Activated T-cell treated with anti-CD3 and anti-CD28 coated beads, Interleukin-2, amount 50 U/mL, for 4 hours (primary cell): Measurements from ENCODE around the gene CAMK2A. TPM values are rescaled to one million over a fixed set of nuclear protein-coding genes. Genes with fewer than 3 reads are reported as not detected.

Experiments used
- ATAC-seq, 2 donors: fragments of 200-7000 bp; cut with Tn5 transposase; one replicate each; pipeline ENCODE4 v1.10.0; 2021
- DNase-seq: peaks from one replicate; pipeline ENCODE4 v3.0.0-alpha.2; 2020
- H3K27me3 Mint-ChIP-seq: one replicate; pipeline ENCODE4 v1.8.0; 2021; ENCODE audit warnings: low read depth, mixed read lengths
- H3K36me3 Mint-ChIP-seq: one replicate; pipeline ENCODE4 v1.8.0; 2022; ENCODE audit warnings: mixed read lengths; ENCODE audit not compliant: insufficient read depth
- H3K4me1 Mint-ChIP-seq: one replicate; pipeline ENCODE4 v1.8.0; 2021; ENCODE audit warnings: low read depth, mixed read lengths
- H3K4me3 Mint-ChIP-seq: one replicate; pipeline ENCODE4 v1.8.0; 2021; ENCODE audit warnings: mild to moderate bottlenecking, moderate library complexity, mixed read lengths
- H3K9me3 Mint-ChIP-seq: one replicate; pipeline ENCODE4 v1.8.0; 2021; ENCODE audit warnings: mixed read lengths
- total RNA-seq, 3 donors: library from RNA; stranded (reverse); gene quantifications; one replicate each; pipeline ENCODE4 v1.2.1, GENCODE V29; 2021

The CAMK2A gene
- total RNA-seq, 3 donors from 2014 or later, result not detected

GRCh38 chr5:150265870-150266383, 23.6 kb downstream of the CAMK2A start:
- no peaks in the 10 kb centered on the region for H3K9me3 Mint-ChIP-seq

GRCh38 chr5:150264667-150265603, 24.6 kb downstream of the CAMK2A start:
- Mint-ChIP-seq H3K4me1 (no peaks in the 10 kb centered on the region), H3K36me3 (no peaks in the 10 kb centered on the region), H3K27me3 (peaks cover 2% of the 10 kb centered on the region), H3K9me3 (no peaks in the 10 kb centered on the region), H3K4me3 (no peak overlapping the region)
- ATAC-seq, result no peak
- no peak for DNase-seq

More at GRCh38 chr5:150265870-150266383, 23.6 kb downstream of the CAMK2A start:
- H3K4me1 Mint-ChIP-seq, result no peaks in the 10 kb centered on the region
- no peaks in the 10 kb centered on the region for H3K36me3 Mint-ChIP-seq
- no peak for ATAC-seq
- no peak for DNase-seq
- no peak overlapping the region for H3K4me3 Mint-ChIP-seq
- H3K27me3 Mint-ChIP-seq, result peaks cover 2% of the 10 kb centered on the region

DNA sequence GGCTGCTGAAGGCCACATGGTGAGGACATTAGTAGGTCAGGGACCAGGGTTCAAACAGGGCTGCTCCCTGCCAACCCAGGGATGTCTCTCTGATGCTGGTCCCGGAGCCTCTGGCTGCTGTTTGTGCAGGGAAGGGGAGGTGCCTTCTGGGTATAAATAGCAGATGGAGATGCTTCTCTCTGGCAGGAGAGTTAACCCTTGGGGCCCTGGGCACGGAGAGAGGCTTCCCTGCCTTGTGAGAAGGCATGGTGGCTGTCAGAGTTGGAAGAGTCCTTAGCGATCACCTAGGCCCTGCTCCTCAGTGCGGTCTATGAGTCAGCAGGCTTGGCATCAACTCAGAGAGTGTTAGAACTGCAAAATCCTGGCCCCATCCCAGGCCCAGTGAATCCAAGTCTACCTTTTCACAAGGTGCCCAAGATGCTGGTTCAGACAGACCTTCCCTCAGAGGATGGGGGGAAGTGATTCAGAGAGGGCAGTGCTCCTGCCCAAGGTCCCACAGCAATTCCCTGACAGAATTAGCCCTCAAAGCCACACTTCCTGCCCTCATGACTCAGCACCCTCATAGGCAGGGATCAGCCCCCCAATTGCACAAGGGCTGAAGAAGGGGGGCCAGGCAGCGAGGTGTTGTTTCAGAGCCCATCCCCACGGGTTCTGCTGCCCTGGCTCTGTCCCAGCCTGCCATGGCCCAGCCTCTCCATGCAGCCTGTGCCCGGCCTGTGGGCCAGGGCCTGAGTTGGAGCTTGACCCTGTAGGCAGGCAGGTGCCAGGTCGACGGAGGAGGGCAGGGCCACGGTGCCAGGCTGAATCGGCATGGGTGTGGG, 25.6 kb downstream of the CAMK2A start:
- Mint-ChIP-seq H3K4me1 (no peaks in the 10 kb centered on the region), H3K9me3 (no peaks in the 10 kb centered on the region), H3K36me3 (no peaks in the 10 kb centered on the region), H3K4me3 (no peak overlapping the region), H3K27me3 (peaks cover under 1% of the 10 kb centered on the region)
- peak in 1 of 2 donors; percentile 18 for ATAC-seq
- DNase-seq, result no peak

DNA sequence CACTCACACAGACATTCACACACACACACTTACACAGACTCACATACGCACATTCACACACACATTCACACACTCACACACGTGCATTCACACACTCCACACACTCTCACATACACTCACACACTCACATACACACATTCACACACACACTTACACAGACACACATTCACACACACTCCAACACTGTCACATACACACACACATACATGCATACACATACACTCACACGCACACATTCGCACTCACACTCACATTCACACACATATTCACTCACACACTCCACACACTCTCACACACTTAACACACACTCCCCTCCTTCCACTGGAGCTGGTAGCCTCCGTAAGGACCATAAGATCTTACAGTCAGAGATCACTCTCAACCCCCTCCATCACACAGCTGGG, 26.2 kb downstream of the CAMK2A start:
- Mint-ChIP-seq H3K9me3 (no peaks in the 10 kb centered on the region), H3K4me1 (no peaks in the 10 kb centered on the region), H3K27me3 (no peaks in the 10 kb centered on the region), H3K36me3 (no peaks in the 10 kb centered on the region), H3K4me3 (no peak overlapping the region)
- DNase-seq (no peak), ATAC-seq (no peak)

GRCh38 chr5:150262502-150262901, 27.1 kb downstream of the CAMK2A start:
- Mint-ChIP-seq H3K4me3 (no peak overlapping the region), H3K4me1 (no peaks in the 10 kb centered on the region), H3K9me3 (no peaks in the 10 kb centered on the region), H3K36me3 (no peaks in the 10 kb centered on the region), H3K27me3 (no peaks in the 10 kb centered on the region)
- ATAC-seq, result no peak
- no peak for DNase-seq

DNA sequence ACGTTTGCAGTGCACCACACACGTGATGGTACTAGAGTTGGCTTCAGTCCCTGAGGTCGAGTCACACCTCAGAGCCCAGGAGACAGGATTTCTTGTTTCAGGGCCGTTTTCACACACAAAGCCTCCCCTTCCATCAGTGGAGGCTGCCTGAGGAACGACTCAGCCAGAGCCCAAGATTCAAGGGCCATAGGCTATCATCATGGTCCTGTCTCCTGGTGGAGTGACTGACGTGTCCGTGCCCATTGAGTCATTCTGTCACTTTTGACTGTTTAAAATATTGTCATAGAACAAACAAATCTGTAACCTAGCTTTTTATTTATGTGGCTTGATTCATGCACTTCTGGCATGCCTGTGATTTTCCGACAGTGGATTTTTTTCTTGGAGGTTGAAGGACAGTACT, 28.3 kb downstream of the CAMK2A start:
- Mint-ChIP-seq H3K36me3 (no peaks in the 10 kb centered on the region), H3K9me3 (no peaks in the 10 kb centered on the region), H3K4me1 (no peaks in the 10 kb centered on the region), H3K27me3 (no peaks in the 10 kb centered on the region), H3K4me3 (no peak overlapping the region)
- ATAC-seq (no peak), DNase-seq (no peak)

GRCh38 chr5:150258130-150258529, 31.4 kb downstream of the CAMK2A start:
- no peak for ATAC-seq
- H3K27me3 Mint-ChIP-seq, result no peaks in the 10 kb centered on the region
- DNase-seq, result no peak
- H3K36me3 Mint-ChIP-seq, result no peaks in the 10 kb centered on the region
- H3K4me1 Mint-ChIP-seq, result no peaks in the 10 kb centered on the region
- H3K4me3 Mint-ChIP-seq, result no peak overlapping the region
- no peaks in the 10 kb centered on the region for H3K9me3 Mint-ChIP-seq

DNA sequence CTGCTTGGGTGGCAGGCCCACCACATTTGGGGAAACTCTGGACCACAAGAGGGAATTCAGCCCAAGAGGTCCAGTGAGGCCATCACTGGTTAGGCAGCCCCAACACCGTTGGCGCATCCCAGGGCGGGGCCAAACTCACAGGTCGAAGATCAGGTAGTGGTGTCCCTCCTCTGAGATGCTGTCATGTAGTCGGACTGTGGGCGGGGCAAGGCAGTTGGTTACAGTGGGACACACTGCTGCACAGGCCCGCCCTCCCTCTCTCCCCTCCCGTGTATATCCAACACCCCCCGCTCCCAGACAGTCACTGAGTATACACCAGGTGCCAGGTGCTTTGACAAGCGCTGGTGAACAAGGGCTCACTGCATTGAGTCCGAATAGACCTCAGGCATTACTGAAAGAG, 32.1 kb downstream of the CAMK2A start:
- ATAC-seq, result no peak
- Mint-ChIP-seq H3K36me3 (no peaks in the 10 kb centered on the region), H3K27me3 (no peaks in the 10 kb centered on the region), H3K9me3 (no peaks in the 10 kb centered on the region), H3K4me3 (no peak overlapping the region), H3K4me1 (no peaks in the 10 kb centered on the region)
- DNase-seq, result no peak

GRCh38 chr5:150256410-150257064, 33.0 kb downstream of the CAMK2A start:
- DNase-seq, result no peak
- Mint-ChIP-seq H3K9me3 (no peaks in the 10 kb centered on the region), H3K27me3 (no peaks in the 10 kb centered on the region), H3K4me1 (no peaks in the 10 kb centered on the region), H3K4me3 (no peak overlapping the region), H3K36me3 (no peaks in the 10 kb centered on the region)
- no peak for ATAC-seq

DNA sequence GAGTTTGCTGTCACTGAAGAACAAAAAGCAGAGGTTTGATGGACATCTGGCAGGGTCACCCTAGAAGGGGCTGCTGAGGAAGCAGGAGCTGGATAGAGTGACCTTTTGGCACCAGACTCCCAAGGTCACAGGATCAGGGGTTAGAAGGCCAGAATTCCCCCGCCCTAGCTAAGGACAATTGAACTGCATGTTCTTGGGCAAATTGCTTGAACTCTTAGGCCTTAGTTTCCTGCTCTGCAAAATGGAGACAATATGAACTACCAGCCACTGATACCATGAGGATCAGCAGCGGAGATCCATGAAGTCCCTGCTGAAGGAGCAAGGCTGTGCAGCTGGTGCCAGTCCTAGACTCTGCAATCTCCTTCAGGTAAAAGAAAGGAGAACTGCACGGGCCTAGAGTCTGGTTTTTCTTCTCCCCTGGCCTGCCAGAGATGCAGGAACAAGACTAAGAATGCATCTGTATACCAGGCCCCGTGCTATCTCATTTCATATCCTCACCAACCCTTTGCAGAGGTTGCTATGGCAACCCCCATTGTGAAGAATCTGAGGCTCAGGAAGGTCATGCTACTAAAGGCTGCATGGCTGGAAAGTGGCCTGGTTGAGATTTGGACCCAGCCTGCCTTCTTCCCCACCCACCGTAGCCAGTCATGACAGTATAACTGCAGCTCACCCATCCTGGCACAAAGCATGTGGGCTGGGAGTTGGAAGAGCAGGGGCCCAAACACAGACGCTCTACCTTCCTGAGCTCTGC, 33.7 kb downstream of the CAMK2A start:
- Mint-ChIP-seq H3K27me3 (no peaks in the 10 kb centered on the region), H3K9me3 (no peaks in the 10 kb centered on the region), H3K4me1 (no peaks in the 10 kb centered on the region), H3K4me3 (no peak overlapping the region), H3K36me3 (no peaks in the 10 kb centered on the region)
- ATAC-seq (no peak), DNase-seq (no peak)

GRCh38 chr5:150254774-150255173, 34.8 kb downstream of the CAMK2A start:
- ATAC-seq (no peak), DNase-seq (no peak)
- Mint-ChIP-seq H3K36me3 (no peaks in the 10 kb centered on the region), H3K9me3 (no peaks in the 10 kb centered on the region), H3K4me3 (no peak overlapping the region), H3K4me1 (no peaks in the 10 kb centered on the region), H3K27me3 (no peaks in the 10 kb centered on the region)

DNA sequence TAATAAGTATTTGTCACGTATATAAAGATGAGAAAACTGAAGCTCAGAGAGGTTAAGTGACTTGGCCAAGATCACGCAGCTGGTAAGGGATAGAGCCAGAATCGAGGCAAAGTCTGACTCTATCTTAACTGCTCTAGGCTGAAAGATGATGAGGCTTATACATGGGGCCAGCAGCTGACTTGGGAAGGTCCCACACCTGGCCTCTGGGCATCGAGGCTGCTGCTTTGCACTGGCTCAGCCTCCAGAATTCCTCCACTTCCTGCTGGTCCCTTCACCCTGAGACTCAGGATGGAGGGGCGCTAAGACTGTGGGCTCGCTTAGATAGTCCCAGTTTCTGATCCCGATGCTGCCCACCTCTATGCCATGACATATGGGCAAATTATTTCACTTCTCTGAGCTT, 35.2 kb downstream of the CAMK2A start:
- DNase-seq (no peak), ATAC-seq (no peak)
- Mint-ChIP-seq H3K4me3 (no peak overlapping the region), H3K27me3 (no peaks in the 10 kb centered on the region), H3K9me3 (no peaks in the 10 kb centered on the region), H3K36me3 (no peaks in the 10 kb centered on the region), H3K4me1 (no peaks in the 10 kb centered on the region)

DNA sequence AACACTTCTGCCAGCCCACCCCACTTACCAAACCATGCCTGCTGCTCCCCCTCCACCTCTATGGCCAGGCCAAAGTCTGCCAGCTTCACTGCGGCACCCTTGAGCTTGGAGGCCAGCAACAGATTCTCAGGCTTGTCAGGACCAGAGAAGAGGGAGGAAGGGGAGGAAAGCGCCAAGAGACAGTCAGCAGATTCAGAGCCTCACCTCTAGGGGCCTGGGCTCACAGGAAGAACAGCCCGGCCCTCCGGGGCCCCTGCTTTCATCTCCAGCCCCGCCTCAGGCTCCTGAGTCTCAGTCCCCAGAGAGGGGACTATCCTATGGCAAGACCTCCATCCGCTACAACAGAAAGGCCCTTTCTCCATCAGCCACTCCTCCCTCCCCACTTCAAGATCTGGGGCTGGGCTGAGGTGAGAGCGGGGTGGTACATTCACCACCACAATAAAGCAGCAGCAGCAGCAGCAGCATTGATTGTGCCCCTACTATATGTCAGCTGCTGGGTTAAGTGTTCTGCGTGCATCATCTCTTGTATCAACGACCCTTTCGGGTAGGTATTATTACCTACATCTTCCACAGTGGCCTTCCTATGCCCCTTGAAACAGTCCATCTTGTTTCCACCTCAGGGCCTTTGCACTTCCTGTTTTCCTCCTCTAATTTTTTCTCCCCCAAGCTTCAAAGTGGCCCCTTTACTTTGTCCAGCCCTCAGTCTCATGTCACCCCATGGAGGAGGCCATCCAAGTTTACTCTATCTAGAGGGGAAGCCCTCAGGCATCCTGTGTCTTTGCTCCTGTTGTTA, 36.0 kb downstream of the CAMK2A start:
- H3K9me3 Mint-ChIP-seq, result no peaks in the 10 kb centered on the region
- H3K27me3 Mint-ChIP-seq, result no peaks in the 10 kb centered on the region
- ATAC-seq, result no peak
- H3K4me1 Mint-ChIP-seq, result no peaks in the 10 kb centered on the region
- no peak for DNase-seq
- no peak overlapping the region for H3K4me3 Mint-ChIP-seq
- no peaks in the 10 kb centered on the region for H3K36me3 Mint-ChIP-seq
